ENCODE results near the gene RPTOR.

Gene RPTOR

DNA sequence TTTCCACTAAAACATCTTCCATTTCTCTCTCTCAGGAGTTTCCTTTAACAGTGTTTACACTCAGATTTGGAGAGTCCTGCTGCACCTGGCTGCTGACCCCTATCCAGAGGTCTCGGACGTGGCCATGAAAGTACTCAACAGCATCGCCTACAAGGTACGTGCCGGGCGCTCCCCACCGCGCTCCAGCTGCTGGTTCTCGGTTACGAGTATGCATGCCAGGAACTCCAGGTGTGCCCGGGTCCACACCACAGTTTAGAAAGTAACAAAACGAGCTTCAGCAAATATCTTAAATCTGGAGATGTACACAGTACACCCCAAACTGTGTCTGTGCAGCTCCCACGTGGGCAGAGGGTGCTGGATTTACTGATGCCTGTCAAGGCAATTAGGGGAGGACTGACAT is 364.1 kb downstream of the RPTOR start:
- no peaks in the 10 kb centered on the region for H4K20me1 ChIP-seq (ENCODE audit: insufficient read depth, low read length)
- no peak overlapping the region for H3K4me3 ChIP-seq (ENCODE audit: low read depth in 1 of 2, low read length in 2 of 2)
- peaks cover 80% of the 10 kb centered on the region for H3K36me3 ChIP-seq (ENCODE audit: insufficient read depth, low read length)
- H3K27ac ChIP-seq (ENCODE audit: low read length) = no peak overlapping the region
- H3K4me1 ChIP-seq (ENCODE audit: insufficient read depth, low read length) = no peaks in the 10 kb centered on the region
- H3K79me2 ChIP-seq (ENCODE audit: insufficient read depth, low read length) = no peaks in the 10 kb centered on the region
- DNase-seq (no peak), ATAC-seq (ENCODE audit: insufficient read depth, low read depth) (no peak)
- no peak for TF ChIP-seq EZH2 (IDR thresholded peaks at IDR 0.05; ENCODE audit: borderline replicate concordance, low read depth, low read length, severe bottlenecking)
- TF ChIP-seq, protein P1, sequence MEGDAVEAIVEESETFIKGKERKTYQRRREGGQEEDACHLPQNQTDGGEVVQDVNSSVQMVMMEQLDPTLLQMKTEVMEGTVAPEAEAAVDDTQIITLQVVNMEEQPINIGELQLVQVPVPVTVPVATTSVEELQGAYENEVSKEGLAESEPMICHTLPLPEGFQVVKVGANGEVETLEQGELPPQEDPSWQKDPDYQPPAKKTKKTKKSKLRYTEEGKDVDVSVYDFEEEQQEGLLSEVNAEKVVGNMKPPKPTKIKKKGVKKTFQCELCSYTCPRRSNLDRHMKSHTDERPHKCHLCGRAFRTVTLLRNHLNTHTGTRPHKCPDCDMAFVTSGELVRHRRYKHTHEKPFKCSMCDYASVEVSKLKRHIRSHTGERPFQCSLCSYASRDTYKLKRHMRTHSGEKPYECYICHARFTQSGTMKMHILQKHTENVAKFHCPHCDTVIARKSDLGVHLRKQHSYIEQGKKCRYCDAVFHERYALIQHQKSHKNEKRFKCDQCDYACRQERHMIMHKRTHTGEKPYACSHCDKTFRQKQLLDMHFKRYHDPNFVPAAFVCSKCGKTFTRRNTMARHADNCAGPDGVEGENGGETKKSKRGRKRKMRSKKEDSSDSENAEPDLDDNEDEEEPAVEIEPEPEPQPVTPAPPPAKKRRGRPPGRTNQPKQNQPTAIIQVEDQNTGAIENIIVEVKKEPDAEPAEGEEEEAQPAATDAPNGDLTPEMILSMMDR (IDR thresholded peaks at IDR 0.05; ENCODE audit: borderline replicate concordance, extremely low read depth, low read length, poor library complexity, severe bottlenecking) = no peak
- no peaks in the 10 kb centered on the region for H3K27me3 ChIP-seq (ENCODE audit: insufficient read depth, low read length, poor library complexity)
- H3K4me2 ChIP-seq (ENCODE audit: insufficient read depth, low read length) = no peak overlapping the region
- H3K9me3 ChIP-seq (ENCODE audit: insufficient read depth, low read length, severe bottlenecking) = peaks cover 14% of the 10 kb centered on the region
- no peak overlapping the region for H3K9ac ChIP-seq (ENCODE audit: low read depth, low read length)
- no peak overlapping the region for H2AFZ ChIP-seq (ENCODE audit: low read depth, low read length)

DNA sequence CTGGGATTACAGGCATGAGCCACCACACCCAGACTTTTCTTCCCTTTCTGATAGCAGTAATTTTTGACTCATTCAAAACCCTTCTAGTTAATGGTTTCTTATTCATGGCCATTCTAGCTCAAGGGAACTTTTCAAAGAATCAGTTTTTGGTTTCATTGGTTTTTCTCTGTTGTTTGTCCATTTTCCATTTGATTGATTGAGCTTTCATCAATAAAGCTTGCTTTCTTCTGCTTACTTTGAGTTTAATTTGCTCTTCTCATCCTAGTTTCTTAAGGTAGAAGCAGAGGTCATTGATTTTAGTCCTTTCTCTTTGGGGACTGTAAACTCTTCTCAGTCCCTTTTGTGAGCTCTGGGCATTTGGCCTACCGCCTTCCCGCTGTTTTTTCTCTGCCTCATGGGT is 365.0 kb downstream of the RPTOR start:
- H3K27ac ChIP-seq (ENCODE audit: low read length) = no peak overlapping the region
- no peaks in the 10 kb centered on the region for H4K20me1 ChIP-seq (ENCODE audit: insufficient read depth, low read length)
- H3K4me2 ChIP-seq (ENCODE audit: insufficient read depth, low read length) = no peak overlapping the region
- ATAC-seq (ENCODE audit: insufficient read depth, low read depth) = no peak
- H3K36me3 ChIP-seq (ENCODE audit: insufficient read depth, low read length) = peaks cover 82% of the 10 kb centered on the region
- no peaks in the 10 kb centered on the region for H3K27me3 ChIP-seq (ENCODE audit: insufficient read depth, low read length, poor library complexity)
- no peaks in the 10 kb centered on the region for H3K79me2 ChIP-seq (ENCODE audit: insufficient read depth, low read length)
- DNase-seq = no peak
- H3K4me1 ChIP-seq (ENCODE audit: insufficient read depth, low read length) = no peaks in the 10 kb centered on the region
- no peak overlapping the region for H3K4me3 ChIP-seq (ENCODE audit: low read depth in 1 of 2, low read length in 2 of 2)
- H3K9me3 ChIP-seq (ENCODE audit: insufficient read depth, low read length, severe bottlenecking) = peaks cover 22% of the 10 kb centered on the region
- no peak overlapping the region for H3K9ac ChIP-seq (ENCODE audit: low read depth, low read length)
- TF ChIP-seq, protein P1 (IDR thresholded peaks at IDR 0.05; ENCODE audit: borderline replicate concordance, extremely low read depth, low read length, poor library complexity, severe bottlenecking) = no peak
- TF ChIP-seq EZH2 (IDR thresholded peaks at IDR 0.05; ENCODE audit: borderline replicate concordance, low read depth, low read length, severe bottlenecking) = no peak
- H2AFZ ChIP-seq (ENCODE audit: low read depth, low read length) = no peak overlapping the region

DNA sequence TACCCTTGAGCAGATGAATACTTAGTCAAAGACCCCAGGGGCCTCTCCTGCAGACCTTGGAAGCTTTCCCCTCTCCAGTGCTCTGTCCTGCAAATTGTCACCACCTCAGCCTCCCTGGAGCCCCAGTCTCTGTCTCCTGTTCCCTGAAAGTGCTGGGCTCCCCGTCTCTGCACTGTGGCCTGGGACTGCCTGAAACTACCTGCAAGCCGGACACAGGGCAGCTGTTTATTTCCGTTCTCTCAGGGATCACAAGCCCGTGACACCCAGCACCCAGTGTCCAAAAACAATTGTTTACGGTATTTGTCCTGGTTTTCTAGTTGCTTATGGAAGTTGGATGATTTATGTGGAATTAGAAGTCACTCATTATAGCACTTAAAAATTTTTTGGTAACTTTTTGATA is 365.4 kb downstream of the RPTOR start:
- H3K4me2 ChIP-seq (ENCODE audit: insufficient read depth, low read length) = no peak overlapping the region
- no peak overlapping the region for H3K9ac ChIP-seq (ENCODE audit: low read depth, low read length)
- ATAC-seq (ENCODE audit: insufficient read depth, low read depth) (no peak), DNase-seq (no peak)
- no peak overlapping the region for H3K27ac ChIP-seq (ENCODE audit: low read length)
- H3K4me3 ChIP-seq (ENCODE audit: low read depth in 1 of 2, low read length in 2 of 2) = no peak overlapping the region
- H3K79me2 ChIP-seq (ENCODE audit: insufficient read depth, low read length) = no peaks in the 10 kb centered on the region
- no peak overlapping the region for H2AFZ ChIP-seq (ENCODE audit: low read depth, low read length)
- TF ChIP-seq EZH2 (IDR thresholded peaks at IDR 0.05; ENCODE audit: borderline replicate concordance, low read depth, low read length, severe bottlenecking) = no peak
- TF ChIP-seq, protein P1 (IDR thresholded peaks at IDR 0.05; ENCODE audit: borderline replicate concordance, extremely low read depth, low read length, poor library complexity, severe bottlenecking) = no peak
- H3K4me1 ChIP-seq (ENCODE audit: insufficient read depth, low read length) = no peaks in the 10 kb centered on the region
- H3K9me3 ChIP-seq (ENCODE audit: insufficient read depth, low read length, severe bottlenecking) = peaks cover 26% of the 10 kb centered on the region
- no peaks in the 10 kb centered on the region for H3K27me3 ChIP-seq (ENCODE audit: insufficient read depth, low read length, poor library complexity)
- peaks cover 86% of the 10 kb centered on the region for H3K36me3 ChIP-seq (ENCODE audit: insufficient read depth, low read length)
- no peaks in the 10 kb centered on the region for H4K20me1 ChIP-seq (ENCODE audit: insufficient read depth, low read length)

DNA sequence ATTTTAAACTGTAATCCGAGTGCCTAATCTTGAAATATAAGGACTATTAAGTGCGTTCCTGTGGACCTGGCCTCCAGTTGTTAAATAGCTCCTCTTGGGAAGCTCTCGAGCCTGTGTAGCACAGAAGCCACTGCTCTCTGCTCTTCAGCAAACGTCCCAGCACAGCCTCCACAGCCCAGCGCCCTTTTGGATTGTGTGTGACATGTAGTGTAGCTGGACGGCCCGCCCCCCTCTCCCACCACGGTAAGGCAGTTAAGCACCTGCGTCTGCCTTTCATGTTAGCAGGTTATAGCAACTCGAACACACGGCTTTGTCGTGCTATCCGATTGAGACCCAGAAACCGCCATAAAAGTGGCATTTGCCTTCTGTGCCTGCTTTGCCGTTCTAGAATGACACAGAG is 367.8 kb downstream of the RPTOR start:
- H3K4me2 ChIP-seq (ENCODE audit: insufficient read depth, low read length) = no peak overlapping the region
- H3K27me3 ChIP-seq (ENCODE audit: insufficient read depth, low read length, poor library complexity) = no peaks in the 10 kb centered on the region
- H3K9me3 ChIP-seq (ENCODE audit: insufficient read depth, low read length, severe bottlenecking) = peaks cover 32% of the 10 kb centered on the region
- ATAC-seq (ENCODE audit: insufficient read depth, low read depth) = no peak
- TF ChIP-seq, protein P1 (IDR thresholded peaks at IDR 0.05; ENCODE audit: borderline replicate concordance, extremely low read depth, low read length, poor library complexity, severe bottlenecking) = no peak
- no peak for TF ChIP-seq EZH2 (IDR thresholded peaks at IDR 0.05; ENCODE audit: borderline replicate concordance, low read depth, low read length, severe bottlenecking)
- H3K4me3 ChIP-seq (ENCODE audit: low read depth in 1 of 2, low read length in 2 of 2) = no peak overlapping the region
- peaks cover 81% of the 10 kb centered on the region for H3K36me3 ChIP-seq (ENCODE audit: insufficient read depth, low read length)
- no peaks in the 10 kb centered on the region for H3K79me2 ChIP-seq (ENCODE audit: insufficient read depth, low read length)
- no peaks in the 10 kb centered on the region for H3K4me1 ChIP-seq (ENCODE audit: insufficient read depth, low read length)
- no peak for DNase-seq
- no peak overlapping the region for H3K9ac ChIP-seq (ENCODE audit: low read depth, low read length)
- no peak overlapping the region for H2AFZ ChIP-seq (ENCODE audit: low read depth, low read length)
- H4K20me1 ChIP-seq (ENCODE audit: insufficient read depth, low read length) = no peaks in the 10 kb centered on the region
- H3K27ac ChIP-seq (ENCODE audit: low read length) = 0 out of 2 replicates have a peak overlapping the region, but pooled peaks have one; percentile 10
